GM12865 (cell line): ENCODE measurements around the gene NSUN7.

ENCODE experiments used
- DNase-seq: peaks from one replicate; pipeline ENCODE4 v3.0.0; 2010; ENCODE audit warnings: low read depth
- H3K4me3 ChIP-seq: 2 replicates; pipeline ENCODE4 v1.5.1; 2011; ENCODE audit warnings: mild to moderate bottlenecking, low read depth, low read length, control low read depth
- CTCF ChIP-seq: IDR thresholded peaks from 2 replicates; pipeline ENCODE4 v1.5.1; 2011; ENCODE audit warnings: low read length, control low read depth, low read depth, inconsistent platforms; ENCODE audit not compliant: insufficient read depth; ENCODE audit errors: missing control alignments

The NSUN7 gene

GRCh38 chr4:40718586-40718985 is 31.2 kb upstream of the NSUN7 start:
- TF ChIP-seq CTCF = no peak
- DNase-seq = peak; percentile 32
- no peak overlapping the region for H3K4me3 ChIP-seq

DNA sequence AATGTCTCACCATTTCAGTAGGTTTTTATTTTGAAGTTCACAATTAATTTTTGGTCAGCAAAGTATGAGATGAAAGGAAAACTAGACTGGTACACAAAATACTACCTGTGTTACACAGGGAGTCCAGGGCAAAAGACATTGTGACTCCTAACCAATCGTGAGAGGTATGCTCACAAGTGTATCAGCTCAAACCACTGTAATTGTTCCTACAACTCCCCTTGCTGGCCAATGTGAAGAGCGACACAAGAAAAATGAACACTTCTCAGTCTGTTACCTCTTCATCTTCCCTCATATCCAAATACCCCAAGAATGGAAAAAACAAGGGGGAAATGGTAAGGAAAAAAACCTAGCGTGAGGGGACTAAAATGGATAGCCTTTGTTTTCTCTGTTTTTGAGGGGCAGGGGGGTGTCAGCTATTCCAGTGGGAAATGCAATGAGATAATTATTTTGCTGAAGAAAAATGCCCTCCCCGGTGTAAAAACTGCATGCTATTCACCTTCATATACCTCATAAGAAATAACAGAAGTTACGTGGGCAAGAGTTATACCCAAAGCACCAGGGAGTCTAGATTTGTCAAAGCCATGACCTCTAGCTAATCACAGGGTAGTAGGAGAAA is 30.6 kb upstream of the NSUN7 start:
- DNase-seq = peak; percentile 88
- H3K4me3 ChIP-seq = no peak overlapping the region
- TF ChIP-seq CTCF = peak; percentile 74

GRCh38 chr4:40720351-40720750 is 29.4 kb upstream of the NSUN7 start:
- H3K4me3 ChIP-seq = no peak overlapping the region
- DNase-seq = no peak
- TF ChIP-seq CTCF = no peak

DNA sequence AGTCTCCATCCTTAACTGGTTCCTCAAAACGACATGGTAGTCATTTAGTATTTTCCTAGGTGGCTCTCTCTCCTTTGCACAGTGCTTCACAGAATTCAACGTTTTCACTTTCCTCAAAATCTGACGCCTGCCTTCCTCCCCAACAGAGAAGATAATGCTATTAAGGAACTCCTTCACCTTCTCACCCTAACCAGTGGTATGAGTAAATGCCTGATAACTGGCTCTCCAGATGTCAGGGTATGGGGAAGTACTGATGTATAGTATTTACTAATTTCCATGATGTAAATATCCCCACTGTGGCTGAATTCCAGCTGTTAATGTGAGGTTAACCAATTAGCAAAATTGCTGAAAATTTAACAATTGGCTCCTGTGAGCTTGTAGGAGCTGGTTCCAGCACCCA is 28.8 kb upstream of the NSUN7 start:
- no peak for DNase-seq
- no peak for TF ChIP-seq CTCF

GRCh38 chr4:40721730-40722171 is 28.0 kb upstream of the NSUN7 start:
- DNase-seq = peak; percentile 44
- no peak for TF ChIP-seq CTCF
- H3K4me3 ChIP-seq = no peak overlapping the region

More for the DNA sequence above, 28.8 kb upstream of the NSUN7 start:
- H3K4me3 ChIP-seq = no peak overlapping the region

GRCh38 chr4:40722576-40723161 is 27.1 kb upstream of the NSUN7 start:
- no peak for TF ChIP-seq CTCF
- peak; percentile 77 for DNase-seq
- H3K4me3 ChIP-seq = no peak overlapping the region

- DNase-seq = no peak
- TF ChIP-seq CTCF = no peak
- H3K4me3 ChIP-seq = no peak overlapping the region
These were observed 26.0 kb upstream of the NSUN7 start for GRCh38 chr4:40723728-40724127.
